Stimulated activated CD8-positive, alpha-beta memory T cell treated with anti-CD3 and anti-CD28 coated beads, Interleukin-12 subunit alpha, Interleukin-12 subunit beta, amount 100 ng/mL, for 24 hours (primary cell): ENCODE data around the gene PCDHA13.
"Not testable (repeated sequence)": the region's sequence is repeated elsewhere in the genome, so short reads cannot be mapped to it uniquely, and the experiment has no call there.

Experiments
- DNase-seq: peaks from one replicate; pipeline ENCODE4 v3.0.0-alpha.2; 2020; ENCODE audit errors: extremely low read depth

Gene PCDHA13, protein sequence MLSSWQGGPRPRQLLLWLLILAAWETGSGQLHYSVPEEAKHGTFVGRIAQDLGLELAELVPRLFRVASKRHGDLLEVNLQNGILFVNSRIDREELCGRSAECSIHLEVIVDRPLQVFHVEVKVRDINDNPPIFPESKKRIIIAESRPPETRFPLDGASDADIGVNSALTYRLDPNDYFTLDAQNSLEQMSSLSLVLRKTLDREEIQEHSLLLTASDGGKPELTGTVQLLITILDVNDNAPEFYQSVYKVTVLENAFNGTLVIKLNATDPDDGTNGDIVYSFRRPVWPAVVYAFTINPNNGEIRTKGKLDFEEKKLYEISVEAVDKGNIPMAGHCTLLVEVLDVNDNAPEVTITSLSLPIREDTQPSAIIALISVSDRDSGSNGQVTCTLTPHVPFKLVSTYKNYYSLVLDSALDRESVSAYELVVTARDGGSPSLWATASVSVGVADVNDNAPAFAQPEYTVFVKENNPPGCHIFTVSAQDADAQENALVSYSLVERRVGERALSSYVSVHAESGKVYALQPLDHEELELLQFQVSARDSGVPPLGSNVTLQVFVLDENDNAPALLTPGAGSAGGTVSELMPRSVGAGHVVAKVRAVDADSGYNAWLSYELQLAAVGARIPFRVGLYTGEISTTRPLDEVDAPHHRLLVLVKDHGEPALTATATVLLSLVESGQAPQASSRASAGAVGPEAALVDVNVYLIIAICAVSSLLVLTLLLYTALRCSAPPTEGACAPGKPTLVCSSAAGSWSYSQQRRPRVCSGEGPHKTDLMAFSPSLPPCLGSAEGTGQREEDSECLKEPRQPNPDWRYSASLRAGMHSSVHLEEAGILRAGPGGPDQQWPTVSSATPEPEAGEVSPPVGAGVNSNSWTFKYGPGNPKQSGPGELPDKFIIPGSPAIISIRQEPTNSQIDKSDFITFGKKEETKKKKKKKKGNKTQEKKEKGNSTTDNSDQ

DNA sequence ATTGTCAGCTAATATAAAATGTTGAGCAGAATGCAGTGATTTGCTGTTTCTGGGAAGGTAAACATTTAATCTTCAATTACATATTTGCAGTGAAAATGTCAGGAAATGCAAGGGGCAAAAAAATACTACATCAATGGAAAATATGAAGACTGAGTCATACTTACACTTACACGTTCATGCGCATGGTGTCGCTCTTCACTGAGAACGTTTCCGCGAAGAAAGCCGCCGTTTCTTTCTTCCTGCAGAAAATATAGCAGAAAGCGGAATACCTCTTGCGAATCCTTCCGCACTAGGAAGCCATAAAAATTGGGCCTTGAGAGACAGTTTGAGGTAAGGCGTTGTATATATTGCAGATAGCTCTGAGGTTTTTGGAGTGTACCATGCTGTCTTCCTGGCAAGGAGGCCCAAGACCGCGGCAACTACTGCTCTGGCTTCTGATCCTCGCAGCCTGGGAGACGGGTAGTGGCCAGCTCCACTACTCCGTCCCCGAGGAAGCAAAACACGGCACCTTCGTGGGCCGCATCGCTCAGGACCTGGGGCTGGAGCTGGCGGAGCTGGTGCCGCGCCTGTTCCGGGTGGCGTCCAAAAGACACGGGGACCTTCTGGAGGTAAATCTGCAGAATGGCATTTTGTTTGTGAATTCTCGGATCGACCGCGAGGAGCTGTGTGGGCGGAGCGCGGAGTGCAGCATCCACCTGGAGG, at the start of gene PCDHA13:
PCDHA13 (plus strand) TSS at position 236 of the 702 bp plus-strand sequence; CDS start at position 381, 145 bp downstream.
- DNase-seq = no peak

DNA sequence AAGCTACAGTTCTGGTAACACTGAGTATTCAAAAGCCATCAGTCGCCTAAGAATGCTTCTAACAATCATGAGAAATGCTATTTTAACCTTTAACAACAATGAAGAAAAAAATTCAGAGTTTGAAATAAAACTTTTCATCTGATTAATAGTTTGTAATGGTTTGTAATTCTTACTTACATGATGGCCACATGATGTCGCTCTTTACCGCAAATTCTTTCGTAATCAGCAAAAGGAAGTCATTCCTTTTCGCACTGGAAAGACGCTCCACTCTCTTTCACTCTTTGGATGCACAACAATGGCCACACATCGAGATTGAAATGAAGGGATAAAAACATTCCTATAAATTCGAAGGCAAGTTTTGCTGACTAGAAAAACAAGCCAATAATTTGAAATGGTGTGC, 47.9 kb upstream of the PCDHA13 start, which contains the start of gene PCDHA7:
PCDHA7 (plus strand) TSS at position 277 of the 400 bp plus-strand sequence; CDS start at position 392, 115 bp downstream.
- no peak for DNase-seq

DNA sequence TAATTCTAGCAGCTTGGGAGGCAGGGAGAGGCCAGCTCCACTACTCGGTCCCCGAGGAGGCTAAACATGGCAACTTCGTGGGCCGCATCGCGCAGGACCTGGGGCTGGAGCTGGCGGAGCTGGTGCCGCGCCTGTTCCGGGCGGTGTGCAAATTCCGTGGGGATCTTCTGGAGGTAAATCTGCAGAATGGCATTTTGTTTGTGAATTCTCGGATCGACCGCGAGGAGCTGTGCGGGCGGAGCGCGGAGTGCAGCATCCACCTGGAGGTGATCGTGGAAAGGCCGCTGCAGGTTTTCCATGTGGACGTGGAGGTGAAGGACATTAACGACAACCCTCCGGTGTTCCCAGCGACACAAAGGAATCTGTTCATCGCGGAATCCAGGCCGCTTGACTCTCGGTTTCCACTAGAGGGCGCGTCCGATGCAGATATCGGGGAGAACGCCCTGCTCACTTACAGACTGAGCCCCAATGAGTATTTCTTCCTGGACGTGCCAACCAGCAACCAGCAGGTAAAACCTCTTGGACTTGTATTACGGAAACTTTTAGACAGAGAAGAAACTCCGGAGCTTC, 47.4 kb upstream of the PCDHA13 start:
- DNase-seq = not testable (repeated sequence)

DNA sequence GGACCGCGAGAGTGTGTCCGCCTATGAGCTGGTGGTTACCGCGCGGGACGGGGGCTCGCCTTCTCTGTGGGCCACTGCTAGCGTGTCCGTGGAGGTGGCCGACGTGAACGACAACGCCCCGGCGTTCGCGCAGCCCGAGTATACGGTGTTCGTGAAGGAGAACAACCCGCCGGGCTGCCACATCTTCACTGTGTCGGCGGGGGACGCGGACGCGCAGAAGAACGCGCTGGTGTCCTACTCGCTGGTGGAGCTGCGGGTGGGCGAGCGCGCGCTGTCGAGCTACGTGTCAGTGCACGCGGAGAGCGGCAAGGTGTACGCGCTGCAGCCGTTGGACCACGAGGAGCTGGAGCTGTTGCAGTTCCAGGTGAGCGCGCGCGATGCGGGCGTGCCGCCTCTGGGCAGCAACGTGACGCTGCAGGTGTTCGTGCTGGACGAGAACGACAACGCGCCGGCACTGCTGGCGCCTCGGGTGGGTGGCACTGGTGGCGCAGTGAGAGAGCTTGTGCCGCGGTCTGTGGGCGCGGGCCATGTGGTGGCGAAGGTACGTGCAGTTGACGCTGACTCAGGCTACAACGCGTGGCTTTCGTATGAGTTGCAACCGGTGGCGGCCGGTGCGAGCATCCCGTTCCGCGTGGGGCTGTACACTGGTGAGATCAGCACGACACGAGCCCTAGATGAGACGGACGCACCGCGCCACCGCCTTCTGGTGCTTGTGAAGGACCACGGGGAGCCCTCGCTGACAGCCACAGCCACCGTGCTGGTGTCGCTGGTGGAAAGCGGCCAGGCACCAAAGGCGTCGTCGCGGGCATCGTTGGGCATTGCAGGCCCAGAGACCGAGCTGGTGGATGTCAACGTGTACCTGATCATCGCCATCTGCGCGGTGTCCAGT, 46.1 kb upstream of the PCDHA13 start:
- no peak for DNase-seq

DNA sequence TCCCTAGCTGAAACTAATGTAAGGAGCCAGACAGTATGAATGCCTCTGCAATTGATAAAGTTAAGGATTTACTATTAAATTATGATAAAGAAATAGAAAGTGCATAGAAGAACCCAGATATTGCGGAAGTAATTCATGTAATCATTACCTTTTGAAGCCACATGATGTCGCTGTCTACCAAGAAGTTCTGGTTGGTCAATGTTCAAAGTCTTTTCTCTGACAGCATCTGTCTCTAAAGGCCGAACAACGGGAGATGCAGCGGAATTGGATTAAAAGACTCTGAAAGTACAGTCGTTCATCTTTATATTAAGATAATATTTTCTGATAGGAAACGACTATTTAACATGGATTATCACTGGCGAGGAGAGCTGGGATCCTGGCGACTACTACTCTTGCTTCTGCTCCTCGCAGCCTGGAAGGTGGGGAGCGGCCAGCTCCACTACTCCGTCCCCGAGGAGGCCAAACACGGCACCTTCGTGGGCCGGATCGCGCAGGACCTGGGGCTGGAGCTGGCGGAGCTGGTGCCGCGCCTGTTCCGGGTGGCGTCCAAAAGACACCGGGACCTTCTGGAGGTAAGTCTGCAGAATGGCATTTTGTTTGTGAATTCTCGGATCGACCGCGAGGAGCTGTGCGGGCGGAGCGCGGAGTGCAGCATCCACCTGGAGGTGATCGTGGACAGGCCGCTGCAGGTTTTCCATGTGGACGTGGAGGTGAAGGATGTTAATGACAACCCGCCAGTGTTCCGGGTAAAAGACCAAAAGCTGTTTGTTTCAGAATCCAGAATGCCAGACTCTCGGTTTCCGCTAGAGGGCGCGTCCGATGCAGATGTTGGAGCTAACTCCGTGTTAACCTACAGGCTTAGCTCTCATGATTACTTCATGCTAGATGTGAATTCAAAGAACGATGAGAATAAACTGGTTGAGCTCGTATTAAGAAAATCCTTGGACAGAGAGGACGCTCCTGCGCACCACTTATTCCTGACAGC, 40.7 kb upstream of the PCDHA13 start, which contains the start of gene PCDHA8:
PCDHA8 (plus strand) TSS at position 210 of the 985 bp plus-strand sequence; CDS start at position 345, 135 bp downstream.
- no peak for DNase-seq

DNA sequence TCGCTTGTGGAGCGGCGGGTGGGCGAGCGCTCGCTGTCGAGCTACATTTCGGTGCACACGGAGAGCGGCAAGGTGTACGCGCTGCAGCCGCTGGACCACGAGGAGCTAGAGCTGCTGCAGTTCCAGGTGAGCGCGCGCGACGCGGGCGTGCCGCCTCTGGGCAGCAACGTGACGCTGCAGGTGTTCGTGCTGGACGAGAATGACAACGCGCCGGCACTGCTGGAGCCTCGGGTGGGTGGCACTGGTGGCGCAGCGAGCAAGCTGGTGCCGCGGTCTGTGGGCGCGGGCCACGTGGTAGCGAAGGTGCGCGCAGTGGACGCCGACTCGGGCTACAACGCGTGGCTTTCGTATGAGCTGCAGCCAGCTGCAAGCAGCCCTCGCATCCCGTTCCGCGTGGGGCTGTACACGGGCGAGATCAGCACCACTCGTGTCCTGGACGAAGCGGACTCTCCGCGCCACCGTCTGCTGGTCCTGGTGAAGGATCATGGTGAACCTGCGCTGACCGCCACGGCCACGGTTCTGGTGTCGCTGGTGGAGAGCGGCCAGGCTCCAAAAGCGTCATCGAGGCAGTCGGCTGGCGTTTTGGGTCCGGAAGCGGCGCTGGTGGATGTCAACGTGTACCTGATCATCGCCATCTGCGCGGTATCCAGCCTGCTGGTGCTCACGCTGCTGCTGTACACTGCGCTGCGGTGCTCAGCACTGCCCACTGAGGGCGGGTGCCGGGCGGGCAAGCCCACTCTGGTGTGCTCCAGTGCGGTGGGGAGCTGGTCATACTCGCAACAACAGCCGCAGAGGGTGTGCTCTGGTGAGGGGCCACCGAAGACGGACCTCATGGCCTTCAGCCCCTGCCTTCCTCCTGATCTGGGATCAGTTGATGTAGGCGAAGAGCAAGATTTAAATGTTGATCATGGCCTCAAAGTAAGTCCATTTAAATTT, 38.9 kb upstream of the PCDHA13 start:
- no peak for DNase-seq

DNA sequence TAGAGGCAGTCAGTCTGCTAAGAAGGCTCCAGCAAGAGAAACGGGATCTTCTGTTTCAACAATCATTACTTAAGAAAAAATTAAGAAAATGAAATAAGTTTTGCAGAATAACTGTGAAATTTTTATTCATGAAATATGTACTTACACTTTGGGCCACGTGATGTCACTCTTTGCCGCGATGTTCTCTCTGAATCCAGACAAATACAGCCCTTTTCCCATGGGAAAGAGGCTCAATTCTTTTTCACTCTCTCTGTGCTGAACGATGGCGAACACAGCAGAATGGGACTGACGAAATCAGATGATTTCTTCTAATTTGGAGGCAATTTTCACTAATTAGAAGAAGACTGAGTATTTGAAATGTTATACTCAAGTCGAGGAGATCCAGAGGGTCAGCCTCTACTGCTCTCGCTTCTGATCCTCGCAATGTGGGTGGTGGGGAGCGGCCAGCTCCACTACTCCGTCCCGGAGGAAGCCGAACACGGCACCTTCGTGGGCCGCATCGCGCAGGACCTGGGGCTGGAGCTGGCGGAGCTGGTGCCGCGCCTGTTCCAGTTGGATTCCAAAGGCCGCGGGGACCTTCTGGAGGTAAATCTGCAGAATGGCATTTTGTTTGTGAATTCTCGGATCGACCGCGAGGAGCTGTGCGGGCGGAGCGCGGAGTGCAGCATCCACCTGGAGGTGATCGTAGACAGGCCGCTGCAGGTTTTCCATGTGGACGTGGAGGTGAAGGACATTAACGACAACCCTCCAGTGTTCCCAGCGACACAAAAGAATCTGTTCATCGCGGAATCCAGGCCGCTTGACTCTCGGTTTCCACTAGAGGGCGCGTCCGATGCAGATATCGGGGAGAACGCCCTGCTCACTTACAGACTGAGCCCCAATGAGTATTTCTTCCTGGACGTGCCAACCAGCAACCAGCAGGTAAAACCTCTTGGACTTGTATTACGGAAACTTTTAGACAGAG, 33.5 kb upstream of the PCDHA13 start, which contains the start of gene PCDHA9:
PCDHA9 (plus strand) TSS at position 244 of the 964 bp plus-strand sequence; CDS start at position 358, 114 bp downstream.
- DNase-seq = not testable (repeated sequence)

DNA sequence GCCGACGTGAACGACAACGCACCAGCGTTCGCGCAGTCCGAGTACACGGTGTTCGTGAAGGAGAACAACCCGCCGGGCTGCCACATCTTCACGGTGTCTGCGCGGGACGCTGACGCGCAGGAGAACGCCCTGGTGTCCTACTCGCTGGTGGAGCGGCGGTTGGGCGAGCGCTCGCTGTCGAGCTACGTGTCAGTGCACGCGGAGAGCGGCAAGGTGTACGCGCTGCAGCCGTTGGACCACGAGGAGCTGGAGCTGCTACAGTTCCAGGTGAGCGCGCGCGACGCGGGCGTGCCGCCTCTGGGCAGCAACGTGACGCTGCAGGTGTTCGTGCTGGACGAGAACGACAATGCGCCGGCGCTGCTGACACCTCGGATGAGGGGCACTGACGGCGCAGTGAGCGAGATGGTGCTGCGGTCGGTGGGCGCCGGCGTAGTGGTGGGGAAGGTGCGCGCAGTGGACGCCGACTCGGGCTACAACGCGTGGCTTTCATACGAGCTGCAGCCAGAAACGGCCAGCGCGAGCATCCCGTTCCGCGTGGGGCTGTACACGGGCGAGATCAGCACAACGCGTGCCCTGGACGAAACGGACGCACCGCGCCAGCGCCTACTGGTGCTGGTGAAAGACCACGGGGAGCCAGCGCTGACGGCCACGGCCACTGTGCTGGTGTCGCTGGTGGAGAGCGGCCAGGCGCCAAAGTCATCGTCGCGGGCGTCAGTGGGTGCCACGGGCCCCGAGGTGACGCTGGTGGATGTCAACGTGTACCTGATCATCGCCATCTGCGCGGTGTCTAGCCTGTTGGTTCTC, 31.9 kb upstream of the PCDHA13 start:
- not testable (repeated sequence) for DNase-seq

DNA sequence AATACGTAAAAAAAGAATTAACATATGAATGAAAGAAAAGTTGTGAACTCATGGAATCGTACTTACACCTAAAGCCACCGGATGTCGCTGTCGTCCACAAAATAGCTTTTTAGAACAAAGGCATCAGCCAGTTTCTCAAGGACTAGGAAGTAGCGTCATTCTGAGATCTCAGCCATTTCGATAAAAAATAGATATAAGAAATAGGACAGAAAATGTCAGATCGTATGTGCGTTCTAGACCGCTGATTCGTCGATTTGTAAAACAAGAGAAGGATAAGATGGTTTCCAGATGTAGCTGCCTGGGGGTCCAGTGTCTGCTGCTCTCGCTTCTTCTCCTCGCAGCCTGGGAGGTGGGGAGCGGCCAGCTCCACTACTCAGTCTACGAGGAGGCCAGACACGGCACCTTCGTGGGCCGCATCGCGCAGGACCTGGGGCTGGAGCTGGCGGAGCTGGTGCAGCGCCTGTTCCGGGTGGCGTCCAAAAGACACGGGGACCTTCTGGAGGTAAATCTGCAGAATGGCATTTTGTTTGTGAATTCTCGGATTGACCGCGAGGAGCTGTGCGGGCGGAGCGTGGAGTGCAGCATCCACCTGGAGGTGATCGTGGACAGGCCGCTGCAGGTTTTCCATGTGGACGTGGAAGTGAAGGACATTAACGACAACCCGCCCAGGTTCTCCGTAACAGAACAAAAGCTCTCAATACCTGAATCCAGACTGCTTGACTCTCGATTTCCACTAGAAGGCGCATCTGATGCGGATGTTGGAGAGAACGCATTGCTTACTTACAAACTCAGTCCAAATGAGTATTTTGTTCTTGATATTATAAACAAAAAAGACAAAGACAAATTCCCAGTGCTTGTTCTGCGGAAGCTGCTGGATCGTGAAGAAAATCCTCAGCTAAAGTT, 25.9 kb upstream of the PCDHA13 start, which contains the start of gene PCDHA10:
PCDHA10 (plus strand) TSS at position 126 of the 903 bp plus-strand sequence; CDS start at position 278, 152 bp downstream.
- no peak for DNase-seq

DNA sequence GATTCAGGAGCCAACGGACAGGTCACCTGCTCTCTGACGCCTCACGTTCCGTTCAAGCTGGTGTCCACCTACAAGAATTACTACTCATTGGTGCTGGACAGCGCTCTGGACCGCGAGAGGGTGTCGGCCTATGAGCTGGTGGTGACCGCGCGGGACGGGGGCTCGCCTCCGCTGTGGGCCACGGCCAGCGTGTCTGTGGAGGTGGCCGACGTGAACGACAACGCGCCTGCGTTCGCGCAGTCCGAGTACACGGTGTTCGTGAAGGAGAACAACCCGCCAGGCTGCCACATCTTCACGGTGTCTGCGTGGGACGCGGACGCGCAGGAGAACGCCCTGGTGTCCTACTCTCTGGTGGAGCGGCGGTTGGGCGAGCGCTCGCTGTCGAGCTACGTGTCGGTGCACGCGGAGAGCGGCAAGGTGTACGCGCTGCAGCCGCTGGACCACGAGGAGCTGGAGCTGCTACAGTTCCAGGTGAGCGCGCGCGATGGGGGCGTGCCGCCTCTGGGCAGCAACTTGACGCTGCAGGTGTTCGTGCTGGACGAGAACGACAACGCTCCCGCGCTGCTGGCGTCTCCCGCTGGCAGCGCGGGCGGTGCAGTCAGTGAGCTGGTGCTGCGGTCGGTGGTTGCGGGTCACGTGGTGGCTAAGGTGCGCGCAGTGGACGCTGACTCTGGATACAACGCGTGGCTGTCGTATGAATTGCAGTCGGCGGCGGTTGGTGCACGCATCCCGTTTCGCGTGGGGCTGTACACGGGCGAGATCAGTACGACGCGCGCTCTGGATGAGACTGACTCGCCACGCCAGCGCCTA, 24.5 kb upstream of the PCDHA13 start:
- DNase-seq = no peak

DNA sequence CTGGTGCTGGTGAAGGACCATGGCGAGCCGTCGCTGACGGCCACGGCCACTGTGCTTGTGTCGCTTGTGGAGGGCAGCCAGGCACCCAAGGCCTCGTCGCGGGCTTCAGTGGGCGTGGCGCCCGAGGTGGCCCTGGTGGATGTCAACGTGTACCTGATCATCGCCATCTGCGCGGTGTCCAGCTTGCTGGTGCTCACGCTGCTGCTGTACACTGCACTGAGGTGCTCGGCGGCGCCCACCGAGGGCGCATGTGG, 24.0 kb upstream of the PCDHA13 start:
- DNase-seq = no peak

DNA sequence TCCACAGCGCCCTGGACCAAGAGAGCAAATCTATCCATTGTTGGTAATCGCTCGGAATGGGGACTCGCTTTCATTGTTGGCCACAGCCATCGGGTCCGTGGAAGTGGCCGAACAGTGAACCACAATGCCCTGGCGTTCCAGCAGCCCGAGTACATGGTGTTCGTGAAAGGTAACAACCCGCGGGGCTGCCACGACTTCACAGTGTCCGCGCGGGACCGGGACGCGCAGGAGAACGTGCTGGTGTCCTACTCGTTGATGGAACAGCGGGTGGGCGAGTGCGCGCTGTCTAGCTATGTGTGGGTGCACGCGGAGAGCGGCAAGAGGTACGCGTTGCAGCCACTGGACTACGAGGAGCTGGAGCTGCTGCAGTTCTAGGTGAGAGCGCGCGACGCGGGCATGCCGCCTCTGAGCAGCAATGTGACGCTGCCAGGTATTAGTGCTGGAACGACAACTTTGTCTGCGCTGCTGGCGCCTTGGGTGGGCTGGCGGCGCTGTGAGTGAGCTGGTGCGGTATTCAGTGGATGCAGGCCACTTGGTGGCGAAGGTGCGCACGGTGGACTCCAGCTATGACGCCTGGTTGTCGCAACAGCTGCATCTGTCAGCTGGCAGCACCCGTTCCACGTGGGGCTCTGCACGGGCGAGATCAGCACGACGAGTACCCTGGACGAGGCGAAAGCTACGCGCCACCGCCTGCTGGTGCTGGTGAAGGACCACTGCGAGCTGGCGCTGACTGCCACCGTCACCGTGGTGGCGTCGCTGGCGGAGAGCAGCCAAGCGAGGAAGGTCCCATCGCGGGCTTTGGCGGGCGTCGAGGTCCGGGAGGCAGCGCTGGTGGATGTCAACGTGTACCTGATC, 19.3 kb upstream of the PCDHA13 start:
- no peak for DNase-seq
